GM12891 (cell line): ENCODE measurements around the gene ENOX1.

Source experiments
- DNase-seq: peaks from one replicate; pipeline ENCODE4 v3.0.0; 2011; ENCODE audit warnings: low spot score; ENCODE audit not compliant: insufficient read length
- FAIRE-seq: peaks from 2 replicates; lab custom pipeline; 2011; peaks lifted over from hg19 to GRCh38; lab: Jason Lieb, UNC
- PAX5 ChIP-seq: IDR thresholded peaks from 2 replicates; pipeline ENCODE4 v1.6.1; 2011; ENCODE audit warnings: low read length, moderate library complexity, mild to moderate bottlenecking; ENCODE audit not compliant: insufficient read depth, severe bottlenecking
- POLR2A ChIP-seq: IDR thresholded peaks from 2 replicates; pipeline ENCODE4 v1.6.1; 2011; ENCODE audit warnings: low read depth, low read length, control low read depth
- POLR2AphosphoS5 ChIP-seq: IDR thresholded peaks from 2 replicates; pipeline ENCODE4 v1.6.1; 2011; ENCODE audit warnings: low read depth, low read length, control low read depth
- POU2F2 ChIP-seq: IDR thresholded peaks from 2 replicates; pipeline ENCODE4 v1.6.1; 2011; ENCODE audit warnings: low read depth, mild to moderate bottlenecking, control low read depth, low read length, moderate library complexity
- SPI1 ChIP-seq: IDR thresholded peaks from 2 replicates; pipeline ENCODE4 v1.6.1; 2011; ENCODE audit warnings: low read depth, low read length, control low read depth
- TAF1 ChIP-seq: IDR thresholded peaks from 2 replicates; pipeline ENCODE4 v1.6.1; 2011; ENCODE audit warnings: low read depth, low read length, control low read depth

The ENOX1 gene

GRCh38 chr13:43196750-43197370, 589.9 kb downstream of the ENOX1 start:
- no peak for DNase-seq
- no peak for FAIRE-seq
- TF ChIP-seq TAF1 (no peak), POLR2A (no peak), POU2F2 (no peak), SPI1 (no peak), PAX5 (no peak), POLR2AphosphoS5 (no peak)

- FAIRE-seq: no peak
- TF ChIP-seq POLR2A (no peak), SPI1 (no peak), TAF1 (no peak), POU2F2 (no peak), POLR2AphosphoS5 (no peak), PAX5 (no peak)
- DNase-seq: no peak
Observed at GRCh38 chr13:43196086-43196621, 590.6 kb downstream of the ENOX1 start.

GRCh38 chr13:43195551-43195950, 591.2 kb downstream of the ENOX1 start:
- no peak for FAIRE-seq
- DNase-seq: no peak
- TF ChIP-seq SPI1: no peak
- no peak for TF ChIP-seq POU2F2
- no peak for TF ChIP-seq PAX5
- no peak for TF ChIP-seq POLR2AphosphoS5
- no peak for TF ChIP-seq TAF1
- no peak for TF ChIP-seq POLR2A

GRCh38 chr13:43195112-43195511, 591.7 kb downstream of the ENOX1 start:
- no peak for FAIRE-seq
- TF ChIP-seq POU2F2: no peak
- no peak for TF ChIP-seq TAF1
- TF ChIP-seq POLR2A: no peak
- TF ChIP-seq SPI1: no peak
- TF ChIP-seq PAX5: no peak
- TF ChIP-seq POLR2AphosphoS5: no peak

GRCh38 chr13:43193789-43194420, 592.9 kb downstream of the ENOX1 start:
- FAIRE-seq: no peak
- DNase-seq: no peak
- no peak for TF ChIP-seq TAF1

More at GRCh38 chr13:43195112-43195511, 591.7 kb downstream of the ENOX1 start:
- DNase-seq: no peak

GRCh38 chr13:43191546-43191945, 595.2 kb downstream of the ENOX1 start:
- no peak for DNase-seq
- FAIRE-seq: no peak
- TF ChIP-seq PAX5 (no peak), POU2F2 (no peak), SPI1 (no peak), POLR2AphosphoS5 (no peak), POLR2A (no peak), TAF1 (no peak)

GRCh38 chr13:43185226-43185625, 601.5 kb downstream of the ENOX1 start:
- no peak for TF ChIP-seq SPI1
- TF ChIP-seq POLR2AphosphoS5: no peak
- TF ChIP-seq POU2F2: no peak
- TF ChIP-seq TAF1: no peak
- FAIRE-seq: no peak

GRCh38 chr13:43180837-43181236, 605.9 kb downstream of the ENOX1 start:
- no peak for DNase-seq
- TF ChIP-seq POLR2A: no peak
- TF ChIP-seq POLR2AphosphoS5: no peak
- TF ChIP-seq SPI1: no peak
- TF ChIP-seq POU2F2: no peak
- TF ChIP-seq PAX5: no peak
- TF ChIP-seq TAF1: no peak

More at GRCh38 chr13:43185226-43185625, 601.5 kb downstream of the ENOX1 start:
- no peak for DNase-seq

GRCh38 chr13:43180036-43180660, 606.6 kb downstream of the ENOX1 start:
- FAIRE-seq (no peak), DNase-seq (no peak)
- no peak for TF ChIP-seq POLR2AphosphoS5
- no peak for TF ChIP-seq TAF1

More at GRCh38 chr13:43180837-43181236, 605.9 kb downstream of the ENOX1 start:
- FAIRE-seq: no peak
